Activated T-cell treated with anti-CD3 and anti-CD28 coated beads, Interleukin-2, amount 50 U/mL, for 24 hours (primary cell): ENCODE measurements around the gene ARHGAP6.

Source experiments
- DNase-seq: peaks from one replicate; pipeline ENCODE4 v3.0.0-alpha.2; 2020
- H3K27ac Mint-ChIP-seq: 2 replicates; pipeline ENCODE4 v1.8.0; 2020; ENCODE audit warnings: mild to moderate bottlenecking, mixed read lengths
- H3K27me3 Mint-ChIP-seq: 2 replicates; pipeline ENCODE4 v1.8.0; 2020; ENCODE audit warnings: mixed read lengths
- H3K36me3 Mint-ChIP-seq: 2 replicates; pipeline ENCODE4 v1.8.0; 2020; ENCODE audit warnings: low read depth, mixed read lengths
- H3K4me1 Mint-ChIP-seq: 2 replicates; pipeline ENCODE4 v1.8.0; 2020; ENCODE audit warnings: low read depth, mixed read lengths
- H3K4me3 Mint-ChIP-seq: 2 replicates; pipeline ENCODE4 v1.8.0; 2020; ENCODE audit warnings: mild to moderate bottlenecking, moderate library complexity, mixed read lengths
- H3K9me3 Mint-ChIP-seq: 2 replicates; pipeline ENCODE4 v1.8.0; 2020; ENCODE audit warnings: mixed read lengths

ARHGAP6 gene

GRCh38 chrX:11431786-11432185 lies 233.9 kb downstream of the ARHGAP6 start:
- no peak for DNase-seq
- H3K4me3 Mint-ChIP-seq: no peak overlapping the region
- no peaks in the 10 kb centered on the region for H3K4me1 Mint-ChIP-seq
- H3K27ac Mint-ChIP-seq: no peak overlapping the region
- H3K36me3 Mint-ChIP-seq: no peaks in the 10 kb centered on the region
- H3K9me3 Mint-ChIP-seq: no peaks in the 10 kb centered on the region
- H3K27me3 Mint-ChIP-seq: peaks cover 53% of the 10 kb centered on the region

DNA sequence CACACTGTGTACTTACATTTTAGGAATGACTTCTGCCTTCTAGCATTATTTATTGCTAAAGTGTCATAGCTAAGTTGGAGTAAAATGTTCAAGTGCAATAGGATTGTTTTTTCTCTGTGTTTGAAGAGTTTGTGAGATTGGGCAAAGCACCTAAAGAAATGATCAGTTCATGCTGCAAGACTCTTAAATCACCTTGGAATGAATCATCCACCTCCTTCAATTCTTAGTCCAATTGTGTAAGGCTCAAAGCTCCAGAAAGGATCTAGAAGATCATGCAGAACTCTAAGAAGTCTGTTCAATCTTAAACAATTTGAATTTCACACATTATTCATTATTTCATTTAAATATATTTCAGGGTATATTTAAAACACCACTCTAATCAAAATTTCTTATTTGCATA lies 235.4 kb downstream of the ARHGAP6 start:
- Mint-ChIP-seq H3K36me3 (no peaks in the 10 kb centered on the region), H3K4me3 (no peak overlapping the region), H3K27me3 (peaks cover 58% of the 10 kb centered on the region), H3K4me1 (no peaks in the 10 kb centered on the region), H3K27ac (no peak overlapping the region), H3K9me3 (no peaks in the 10 kb centered on the region)
- DNase-seq: no peak

DNA sequence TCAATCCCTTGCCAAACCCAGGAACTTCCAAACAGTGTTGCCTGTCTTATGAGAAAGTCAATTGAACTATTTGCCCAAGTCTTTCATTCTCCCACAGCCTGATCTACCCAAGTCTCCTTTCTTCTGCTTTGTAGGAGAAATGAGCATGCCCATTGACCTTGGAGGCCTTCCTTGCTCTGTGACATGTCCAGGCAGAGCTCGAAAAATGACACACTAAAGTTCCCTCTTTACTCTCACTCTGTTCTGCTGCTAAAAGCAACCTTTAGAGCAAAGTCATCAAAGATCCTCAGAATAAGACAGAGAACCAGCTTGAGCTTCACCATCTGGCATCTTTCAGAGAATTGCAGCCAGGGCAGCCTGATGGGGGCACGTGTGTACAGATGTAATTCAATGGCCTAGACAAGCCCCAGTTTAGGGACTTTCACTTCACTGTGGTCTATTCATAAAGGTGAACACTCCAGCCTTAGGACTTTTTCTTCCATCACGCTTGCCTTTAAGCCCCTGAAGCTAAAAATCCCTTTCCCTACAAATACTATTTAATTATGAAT lies 236.1 kb downstream of the ARHGAP6 start:
- H3K9me3 Mint-ChIP-seq: no peaks in the 10 kb centered on the region
- no peaks in the 10 kb centered on the region for H3K4me1 Mint-ChIP-seq
- H3K27me3 Mint-ChIP-seq: peaks cover 62% of the 10 kb centered on the region
- H3K27ac Mint-ChIP-seq: no peak overlapping the region
- no peak for DNase-seq
- no peaks in the 10 kb centered on the region for H3K36me3 Mint-ChIP-seq
- H3K4me3 Mint-ChIP-seq: no peak overlapping the region

- no peaks in the 10 kb centered on the region for H3K4me1 Mint-ChIP-seq
- H3K36me3 Mint-ChIP-seq: no peaks in the 10 kb centered on the region
- no peak overlapping the region for H3K27ac Mint-ChIP-seq
- no peak for DNase-seq
- H3K27me3 Mint-ChIP-seq: peaks cover 56% of the 10 kb centered on the region
- no peaks in the 10 kb centered on the region for H3K9me3 Mint-ChIP-seq
- H3K4me3 Mint-ChIP-seq: no peak overlapping the region
These were observed 238.2 kb downstream of the ARHGAP6 start for GRCh38 chrX:11427453-11428071.

DNA sequence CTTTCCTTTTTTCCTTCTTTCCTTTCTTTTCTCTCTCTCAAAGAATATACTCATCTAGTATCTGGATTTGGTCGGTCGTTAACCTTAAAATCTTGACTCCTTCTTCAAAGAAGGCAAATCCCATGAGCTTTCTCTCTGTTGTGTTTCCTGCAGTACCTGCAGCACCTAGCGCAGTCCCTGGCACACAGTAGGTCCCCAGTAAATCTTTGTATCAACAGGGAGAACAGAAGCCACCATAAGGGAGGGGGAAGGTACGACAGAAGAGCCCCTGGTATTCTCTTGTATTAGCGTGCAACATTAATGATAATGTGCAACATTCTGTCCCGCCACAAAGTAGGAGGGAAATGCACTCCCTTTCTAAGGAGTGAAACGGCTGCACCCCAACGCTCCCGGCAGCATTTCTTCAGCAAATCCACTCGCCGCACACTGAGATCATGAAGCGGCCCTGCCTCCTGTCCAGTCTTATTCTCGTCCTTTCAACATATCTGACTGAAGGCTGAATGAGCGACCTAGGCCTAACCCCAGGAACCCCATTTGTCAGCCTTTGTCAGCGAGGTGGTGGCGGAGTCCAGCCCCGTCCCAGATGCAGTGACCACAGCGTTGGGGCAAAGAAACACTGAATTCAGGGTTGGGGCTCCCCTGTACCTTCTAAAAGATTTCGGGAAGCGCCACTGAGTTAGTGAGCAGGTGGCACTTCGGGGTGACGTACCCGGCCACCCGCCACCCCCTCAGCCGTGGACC lies 238.8 kb downstream of the ARHGAP6 start:
- no peak for DNase-seq
- Mint-ChIP-seq H3K4me1 (no peaks in the 10 kb centered on the region), H3K27ac (no peak overlapping the region), H3K36me3 (no peaks in the 10 kb centered on the region), H3K9me3 (no peaks in the 10 kb centered on the region), H3K27me3 (peaks cover 53% of the 10 kb centered on the region), H3K4me3 (no peak overlapping the region)

GRCh38 chrX:11424903-11425674 lies 240.6 kb downstream of the ARHGAP6 start:
- Mint-ChIP-seq H3K36me3 (no peaks in the 10 kb centered on the region), H3K4me3 (no peak overlapping the region), H3K27ac (no peak overlapping the region), H3K9me3 (no peaks in the 10 kb centered on the region), H3K27me3 (peaks cover 50% of the 10 kb centered on the region), H3K4me1 (no peaks in the 10 kb centered on the region)
- DNase-seq: no peak

GRCh38 chrX:11423949-11424348 lies 241.8 kb downstream of the ARHGAP6 start:
- Mint-ChIP-seq H3K4me3 (no peak overlapping the region), H3K36me3 (no peaks in the 10 kb centered on the region), H3K27ac (no peak overlapping the region), H3K9me3 (no peaks in the 10 kb centered on the region), H3K4me1 (no peaks in the 10 kb centered on the region), H3K27me3 (peaks cover 48% of the 10 kb centered on the region)
- DNase-seq: no peak

DNA sequence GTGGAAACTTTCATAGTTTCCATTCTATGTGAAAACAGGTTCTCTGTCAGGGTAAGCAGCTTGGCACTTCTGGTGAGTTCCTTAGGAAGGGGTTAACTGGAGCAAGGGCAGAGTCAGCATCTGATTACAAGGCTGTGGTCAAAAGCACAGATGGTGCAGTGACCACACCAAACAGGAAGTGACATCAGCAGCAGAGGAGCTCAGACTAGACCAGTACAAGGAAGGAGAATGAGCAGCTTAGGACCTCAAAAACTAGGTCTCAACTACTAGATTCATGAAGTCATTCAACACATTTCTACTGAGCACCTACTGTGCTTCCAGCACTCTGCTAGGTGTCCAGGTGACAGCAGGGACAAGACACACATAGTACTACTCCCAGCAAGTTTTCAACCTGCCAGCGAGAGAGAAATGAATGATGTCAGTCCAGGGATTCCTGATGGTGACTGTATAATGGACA lies 242.3 kb downstream of the ARHGAP6 start:
- no peak overlapping the region for H3K27ac Mint-ChIP-seq
- H3K4me1 Mint-ChIP-seq: no peaks in the 10 kb centered on the region
- H3K9me3 Mint-ChIP-seq: no peaks in the 10 kb centered on the region
- H3K4me3 Mint-ChIP-seq: no peak overlapping the region
- no peak for DNase-seq
- H3K27me3 Mint-ChIP-seq: peaks cover 45% of the 10 kb centered on the region
- H3K36me3 Mint-ChIP-seq: no peaks in the 10 kb centered on the region

DNA sequence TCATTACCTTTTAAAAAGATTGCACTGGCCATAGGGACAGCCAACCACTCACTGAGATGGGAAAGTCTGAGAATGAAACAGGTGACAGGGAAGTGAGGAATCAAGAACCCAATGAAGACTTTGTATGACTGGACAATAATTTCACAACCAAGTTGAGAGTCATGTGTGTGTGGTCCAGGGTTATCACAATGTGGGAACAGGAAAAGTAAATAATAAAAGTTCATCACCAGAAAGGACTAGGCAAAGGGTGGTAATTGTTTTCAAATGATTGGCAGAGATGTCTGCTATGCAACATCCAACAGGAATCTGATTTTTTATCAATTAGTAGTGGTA lies 243.2 kb downstream of the ARHGAP6 start:
- Mint-ChIP-seq H3K27ac (no peak overlapping the region), H3K9me3 (no peaks in the 10 kb centered on the region), H3K4me1 (no peaks in the 10 kb centered on the region), H3K36me3 (no peaks in the 10 kb centered on the region), H3K4me3 (no peak overlapping the region), H3K27me3 (peaks cover 42% of the 10 kb centered on the region)
- DNase-seq: no peak

- no peaks in the 10 kb centered on the region for H3K4me1 Mint-ChIP-seq
- H3K27me3 Mint-ChIP-seq: peaks cover 44% of the 10 kb centered on the region
- H3K4me3 Mint-ChIP-seq: no peak overlapping the region
- no peak for DNase-seq
- H3K9me3 Mint-ChIP-seq: no peaks in the 10 kb centered on the region
- H3K36me3 Mint-ChIP-seq: no peaks in the 10 kb centered on the region
- no peak overlapping the region for H3K27ac Mint-ChIP-seq
These were observed 243.8 kb downstream of the ARHGAP6 start for GRCh38 chrX:11421805-11422524.

- Mint-ChIP-seq H3K27me3 (peaks cover 35% of the 10 kb centered on the region), H3K9me3 (no peaks in the 10 kb centered on the region), H3K36me3 (no peaks in the 10 kb centered on the region), H3K27ac (no peak overlapping the region), H3K4me3 (no peak overlapping the region), H3K4me1 (no peaks in the 10 kb centered on the region)
- no peak for DNase-seq
These were observed 244.9 kb downstream of the ARHGAP6 start for GRCh38 chrX:11420851-11421250.

DNA sequence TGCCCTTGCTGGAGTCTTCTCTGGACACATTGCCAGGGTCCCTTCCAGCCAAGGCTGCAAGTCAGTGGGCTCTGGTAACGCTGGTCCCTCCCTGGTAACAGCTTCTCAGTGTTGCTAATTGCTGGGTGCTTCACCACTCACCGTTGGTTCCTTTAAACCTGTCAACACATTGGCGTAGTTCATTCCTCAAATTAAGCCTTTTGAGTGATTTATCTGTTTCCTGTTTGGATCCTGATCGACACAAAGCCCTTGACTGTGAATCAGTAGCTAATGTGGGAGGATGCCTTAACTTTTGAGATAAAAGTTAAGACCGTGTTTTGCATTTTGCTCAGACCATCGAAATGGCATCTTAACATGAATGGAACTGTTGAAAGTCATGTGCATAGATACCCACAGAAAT lies 246.6 kb downstream of the ARHGAP6 start:
- no peak overlapping the region for H3K27ac Mint-ChIP-seq
- no peaks in the 10 kb centered on the region for H3K36me3 Mint-ChIP-seq
- no peaks in the 10 kb centered on the region for H3K9me3 Mint-ChIP-seq
- no peaks in the 10 kb centered on the region for H3K4me1 Mint-ChIP-seq
- DNase-seq: no peak
- H3K4me3 Mint-ChIP-seq: no peak overlapping the region
- H3K27me3 Mint-ChIP-seq: peaks cover 31% of the 10 kb centered on the region

DNA sequence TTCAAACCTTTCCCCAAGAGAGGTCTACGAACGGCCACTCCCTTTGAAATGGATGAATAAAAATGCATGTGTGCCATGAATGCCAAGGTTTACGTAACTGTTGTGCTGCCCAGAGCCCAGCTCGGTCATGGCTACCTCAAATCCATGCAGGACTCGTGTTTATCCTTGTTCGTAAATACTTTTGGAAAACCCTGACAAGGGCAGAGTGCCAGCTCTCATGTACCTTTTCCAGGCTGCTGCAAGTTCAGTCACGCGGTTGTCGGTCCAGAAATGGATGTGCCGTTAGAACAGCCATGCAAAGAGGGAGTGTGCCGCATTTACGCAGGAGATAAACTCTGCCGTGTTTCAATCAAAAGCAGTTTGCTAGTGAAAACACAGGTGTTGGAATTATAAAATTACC lies 249.1 kb downstream of the ARHGAP6 start:
- no peak for DNase-seq
- H3K27ac Mint-ChIP-seq: no peak overlapping the region
- no peaks in the 10 kb centered on the region for H3K9me3 Mint-ChIP-seq
- peaks cover 34% of the 10 kb centered on the region for H3K27me3 Mint-ChIP-seq
- H3K4me1 Mint-ChIP-seq: no peaks in the 10 kb centered on the region
- no peaks in the 10 kb centered on the region for H3K36me3 Mint-ChIP-seq
- no peak overlapping the region for H3K4me3 Mint-ChIP-seq

GRCh38 chrX:11414091-11414490 lies 251.6 kb downstream of the ARHGAP6 start:
- no peaks in the 10 kb centered on the region for H3K9me3 Mint-ChIP-seq
- no peak overlapping the region for H3K4me3 Mint-ChIP-seq
- peaks cover 39% of the 10 kb centered on the region for H3K27me3 Mint-ChIP-seq
- no peaks in the 10 kb centered on the region for H3K4me1 Mint-ChIP-seq
- H3K36me3 Mint-ChIP-seq: no peaks in the 10 kb centered on the region
- no peak overlapping the region for H3K27ac Mint-ChIP-seq
- DNase-seq: no peak
